Muscle of leg (tissue), 11 donors: ENCODE measurements around the gene IMMT. TPM values are rescaled to one million over a fixed set of nuclear protein-coding genes. Genes with fewer than 3 reads are reported as not detected.

ENCODE experiments used
- DNase-seq: peaks from one replicate; pipeline ENCODE4 v3.0.0; 2013
- H3K27ac ChIP-seq: one replicate; pipeline ENCODE4 v1.5.1; 2013; ENCODE audit warnings: mild to moderate bottlenecking, low read length, control low read depth
- H3K27me3 ChIP-seq: one replicate; pipeline ENCODE4 v1.6.1; 2013; ENCODE audit warnings: low read length; ENCODE audit not compliant: control insufficient read depth, insufficient read depth
- H3K36me3 ChIP-seq: one replicate; pipeline ENCODE4 v1.6.1; 2013; ENCODE audit warnings: low read length; ENCODE audit not compliant: control insufficient read depth, insufficient read depth
- H3K4me1 ChIP-seq: one replicate; pipeline ENCODE4 v1.6.1; 2013; ENCODE audit warnings: low read length; ENCODE audit not compliant: control insufficient read depth, insufficient read depth
- H3K4me3 ChIP-seq: one replicate; pipeline ENCODE4 v1.5.1; 2013; ENCODE audit warnings: low read length, control low read depth
- H3K9me3 ChIP-seq: replicated peaks from 2 replicates; pipeline ENCODE4 v1.6.1; 2013; ENCODE audit warnings: low read depth, low read length; ENCODE audit not compliant: control insufficient read depth
- WGBS: methylation state at CpG from one replicate; pipeline ENCODE4 v1.1.5; 2013; ENCODE audit warnings: missing lambda C conversion rate; ENCODE audit not compliant: insufficient coverage; 5-methylcytosine and 5-hydroxymethylcytosine counted together
- polyA plus RNA-seq, 8 donors: library from polyadenylated mRNA; unstranded; fragments of 120-200 nt; gene quantifications; one replicate each; pipeline versions ENCODE4 v1.2.1 to v1.2.3, GENCODE V29; 2013; ENCODE audit warnings: inconsistent platforms in 1 of 8, low replicate concordance in 1 of 8; ENCODE audit not compliant: insufficient read length in 8 of 8, insufficient read depth in 1 of 8
- total RNA-seq: library from RNA; stranded (reverse); fragments of 120-200 nt; gene quantifications from one replicate; pipeline ENCODE4 v1.2.4, GENCODE V29; 2013

IMMT gene
- total and polyA plus RNA-seq, 9 donors, result 47.7 to 78.2 (median 67.4) TPM

- H3K36me3 ChIP-seq, result peaks cover 34% of the 10 kb centered on the region
- whole genome bisulfite sequencing, result no CpG with 5 or more reads among the region's 1 CpG
Observed at GRCh38 chr2:86094229-86094628, 101.0 kb downstream of the IMMT start.

More at GRCh38 chr2:86094229-86094628, 101.0 kb downstream of the IMMT start:
- Histone ChIP-seq H3K4me1 (no peaks in the 10 kb centered on the region), H3K27me3 (no peaks in the 10 kb centered on the region), H3K27ac (no peak overlapping the region), H3K9me3 (no peaks in the 10 kb centered on the region), H3K4me3 (no peak overlapping the region)
- no peak for DNase-seq

Other genes starting within 250 kb of the IMMT start
- gene POLR1A, start 89.6 kb downstream of the IMMT start, total RNA-seq, result 14.4 TPM
- gene POLR1A, start 89.6 kb downstream of the IMMT start, polyA plus RNA-seq, result 10 to 100 TPM; 10.4 to 24.2 (median 18.2) TPM
- gene PTCD3, start 89.2 kb downstream of the IMMT start, total RNA-seq, result 82.7 TPM
- 10 to 100 TPM; 56.9 to 88.6 (median 66.7) TPM for gene PTCD3, start 89.2 kb downstream of the IMMT start, polyA plus RNA-seq
- 37.9 TPM for gene MRPL35, start 4.0 kb upstream of the IMMT start, total RNA-seq
- 10 to 100 TPM; 26.7 to 37.8 (median 30.7) TPM for gene MRPL35, start 4.0 kb upstream of the IMMT start, polyA plus RNA-seq
- gene REEP1, start 142.2 kb upstream of the IMMT start, total RNA-seq, result 48.0 TPM
- 100 to 1,000 TPM in 1 of 8 donors, 10 to 100 TPM in 7; 41.0 to 104 (median 56.2) TPM for gene REEP1, start 142.2 kb upstream of the IMMT start, polyA plus RNA-seq
- 48.1 TPM for gene KDM3A, start 245.9 kb upstream of the IMMT start, total RNA-seq
- gene KDM3A, start 245.9 kb upstream of the IMMT start, polyA plus RNA-seq, result 10 to 100 TPM; 45.6 to 52.5 (median 50.1) TPM